PC-9 (cell line): ENCODE results near the gene PDE8A.

Experiments used
- EZH2 ChIP-seq: fragments of 200-600 bp; sonication (generic); IDR thresholded peaks from 2 replicates; pipeline ENCODE4 v1.8.0; 2017; ENCODE audit warnings: antibody characterized with exemption, low read depth
- TF ChIP-seq, protein P1 (sequence below): fragments of 200-600 bp; sonication (generic); conservative IDR thresholded peaks from 2 replicates; pipeline ENCODE4 v1.6.1; 2017; ENCODE audit warnings: mixed run types, antibody characterized with exemption, mild to moderate bottlenecking, moderate library complexity

DNA sequence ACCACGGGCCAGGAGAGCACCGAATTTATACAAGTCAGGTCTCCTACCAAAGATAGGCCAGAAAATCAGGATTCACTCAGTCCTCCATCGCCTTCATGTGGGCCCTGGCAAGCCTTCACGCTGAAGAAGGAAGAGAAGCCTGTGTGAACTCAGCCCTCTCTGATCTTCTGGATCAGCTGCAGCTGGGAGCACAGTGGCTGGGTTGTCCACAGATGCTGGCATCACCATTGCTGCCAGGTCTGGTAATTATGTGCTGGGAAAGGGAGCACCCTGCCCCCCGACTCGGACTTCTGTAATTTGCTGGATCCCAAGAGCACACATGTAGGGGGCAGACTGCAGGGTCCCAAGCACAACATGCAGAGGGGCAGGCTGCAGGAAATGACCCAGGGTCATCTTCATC lies 12.4 kb upstream of the PDE8A start:
- TF ChIP-seq, protein P1, sequence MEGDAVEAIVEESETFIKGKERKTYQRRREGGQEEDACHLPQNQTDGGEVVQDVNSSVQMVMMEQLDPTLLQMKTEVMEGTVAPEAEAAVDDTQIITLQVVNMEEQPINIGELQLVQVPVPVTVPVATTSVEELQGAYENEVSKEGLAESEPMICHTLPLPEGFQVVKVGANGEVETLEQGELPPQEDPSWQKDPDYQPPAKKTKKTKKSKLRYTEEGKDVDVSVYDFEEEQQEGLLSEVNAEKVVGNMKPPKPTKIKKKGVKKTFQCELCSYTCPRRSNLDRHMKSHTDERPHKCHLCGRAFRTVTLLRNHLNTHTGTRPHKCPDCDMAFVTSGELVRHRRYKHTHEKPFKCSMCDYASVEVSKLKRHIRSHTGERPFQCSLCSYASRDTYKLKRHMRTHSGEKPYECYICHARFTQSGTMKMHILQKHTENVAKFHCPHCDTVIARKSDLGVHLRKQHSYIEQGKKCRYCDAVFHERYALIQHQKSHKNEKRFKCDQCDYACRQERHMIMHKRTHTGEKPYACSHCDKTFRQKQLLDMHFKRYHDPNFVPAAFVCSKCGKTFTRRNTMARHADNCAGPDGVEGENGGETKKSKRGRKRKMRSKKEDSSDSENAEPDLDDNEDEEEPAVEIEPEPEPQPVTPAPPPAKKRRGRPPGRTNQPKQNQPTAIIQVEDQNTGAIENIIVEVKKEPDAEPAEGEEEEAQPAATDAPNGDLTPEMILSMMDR, result no peak
- no peak for TF ChIP-seq EZH2
